Measurements from ENCODE around the gene DZIP1L. TPM values are rescaled to one million over a fixed set of nuclear protein-coding genes. Genes with fewer than 3 reads are reported as not detected.
A peak's percentile ranks its signal among the peaks of the same experiment; 100 is the strongest.

DZIP1L gene
- total RNA-seq, 1 donor from 2014 or later = 23.4 TPM

- no peaks in the 10 kb centered on the region for H3K27me3 Mint-ChIP-seq (ENCODE audit: unreplicated experiment)
- H3K4me1 Mint-ChIP-seq (ENCODE audit: unreplicated experiment) = peaks cover 40% of the 10 kb centered on the region
- H3K36me3 Mint-ChIP-seq (ENCODE audit: unreplicated experiment) = peaks cover 44% of the 10 kb centered on the region
- H3K9me3 Mint-ChIP-seq (ENCODE audit: unreplicated experiment) = no peaks in the 10 kb centered on the region
- TF ChIP-seq CTCF (IDR thresholded peaks at IDR 0.05) = no peak
- DNase-seq (ENCODE audit: extremely low spot score, unreplicated experiment) = no peak
- no peak overlapping the region for H3K4me3 Mint-ChIP-seq (ENCODE audit: unreplicated experiment)
- H3K27ac Mint-ChIP-seq (ENCODE audit: unreplicated experiment) = peak overlapping the region; percentile 28
These were observed 31.2 kb downstream of the DZIP1L start for GRCh38 chr3:138084196-138084595.

- no peak overlapping the region for H3K4me3 Mint-ChIP-seq (ENCODE audit: unreplicated experiment)
- peaks cover 49% of the 10 kb centered on the region for H3K4me1 Mint-ChIP-seq (ENCODE audit: unreplicated experiment)
These were observed 32.4 kb downstream of the DZIP1L start for GRCh38 chr3:138082992-138083386.

GRCh38 chr3:138082085-138082991 lies 33.1 kb downstream of the DZIP1L start:
- TF ChIP-seq CTCF (IDR thresholded peaks at IDR 0.05) = no peak
- Mint-ChIP-seq H3K9me3 (ENCODE audit: unreplicated experiment) (no peaks in the 10 kb centered on the region), H3K36me3 (ENCODE audit: unreplicated experiment) (peaks cover 36% of the 10 kb centered on the region), H3K27me3 (ENCODE audit: unreplicated experiment) (no peaks in the 10 kb centered on the region), H3K4me1 (ENCODE audit: unreplicated experiment) (peaks cover 51% of the 10 kb centered on the region), H3K27ac (ENCODE audit: unreplicated experiment) (peak overlapping the region; percentile 85), H3K4me3 (ENCODE audit: unreplicated experiment) (peak overlapping the region; percentile 61)
- no peak for DNase-seq (ENCODE audit: extremely low spot score, unreplicated experiment)

More at GRCh38 chr3:138082992-138083386, 32.4 kb downstream of the DZIP1L start:
- H3K36me3 Mint-ChIP-seq (ENCODE audit: unreplicated experiment) = peaks cover 39% of the 10 kb centered on the region
- no peak for TF ChIP-seq CTCF (IDR thresholded peaks at IDR 0.05)
- peak overlapping the region; percentile 85 for H3K27ac Mint-ChIP-seq (ENCODE audit: unreplicated experiment)
- H3K9me3 Mint-ChIP-seq (ENCODE audit: unreplicated experiment) = no peaks in the 10 kb centered on the region
- no peak for DNase-seq (ENCODE audit: extremely low spot score, unreplicated experiment)
- no peaks in the 10 kb centered on the region for H3K27me3 Mint-ChIP-seq (ENCODE audit: unreplicated experiment)

- no peaks in the 10 kb centered on the region for H3K9me3 Mint-ChIP-seq (ENCODE audit: unreplicated experiment)
- H3K27me3 Mint-ChIP-seq (ENCODE audit: unreplicated experiment) = no peaks in the 10 kb centered on the region
- peak overlapping the region; percentile 61 for H3K4me3 Mint-ChIP-seq (ENCODE audit: unreplicated experiment)
- DNase-seq (ENCODE audit: extremely low spot score, unreplicated experiment) = no peak
- peaks cover 51% of the 10 kb centered on the region for H3K4me1 Mint-ChIP-seq (ENCODE audit: unreplicated experiment)
- peak overlapping the region; percentile 85 for H3K27ac Mint-ChIP-seq (ENCODE audit: unreplicated experiment)
- H3K36me3 Mint-ChIP-seq (ENCODE audit: unreplicated experiment) = peaks cover 29% of the 10 kb centered on the region
- TF ChIP-seq CTCF (IDR thresholded peaks at IDR 0.05) = no peak
These were observed 33.9 kb downstream of the DZIP1L start for GRCh38 chr3:138081371-138082084.

- H3K9me3 Mint-ChIP-seq (ENCODE audit: unreplicated experiment) = no peaks in the 10 kb centered on the region
- TF ChIP-seq CTCF (IDR thresholded peaks at IDR 0.05) = no peak
- peak overlapping the region; percentile 27 for H3K27ac Mint-ChIP-seq (ENCODE audit: unreplicated experiment)
- H3K36me3 Mint-ChIP-seq (ENCODE audit: unreplicated experiment) = peaks cover 38% of the 10 kb centered on the region
- H3K27me3 Mint-ChIP-seq (ENCODE audit: unreplicated experiment) = no peaks in the 10 kb centered on the region
- no peak overlapping the region for H3K4me3 Mint-ChIP-seq (ENCODE audit: unreplicated experiment)
- H3K4me1 Mint-ChIP-seq (ENCODE audit: unreplicated experiment) = peaks cover 51% of the 10 kb centered on the region
- DNase-seq (ENCODE audit: extremely low spot score, unreplicated experiment) = no peak
These were observed 35.5 kb downstream of the DZIP1L start for GRCh38 chr3:138079901-138080300.
